Tongue (tissue), 2 donors: ENCODE data around the gene GAS5. TPM values are rescaled to one million over a fixed set of nuclear protein-coding genes. Genes with fewer than 3 reads are reported as not detected.
A peak's percentile ranks its signal among the peaks of the same experiment; 100 is the strongest.
"Not testable (repeated sequence)": the region's sequence is repeated elsewhere in the genome, so short reads cannot be mapped to it uniquely, and the experiment has no call there.

Source experiments
- DNase-seq: peaks from one replicate; pipeline ENCODE4 v3.0.0-alpha.2; 2015
- total RNA-seq: library from RNA; depleted of rRNA; stranded (reverse); fragments of >200 nt; gene quantifications from one replicate; pipeline ENCODE4 v1.2.3, GENCODE V29; 2014

Gene GAS5
- total RNA-seq, 1 donor from 2014 or later, result 295 TPM

GRCh38 chr1:173869021-173869359, 1.2 kb upstream of the GAS5 start:
- DNase-seq, result no peak

- DNase-seq, result peak; percentile 92
Measured at GRCh38 chr1:173868266-173869020, 654 bp upstream of the GAS5 start, which contains the start of gene ZBTB37. Gene ZBTB37 (plus strand): TSS chr1:173868380. CDS start chr1:173870226, 1,846 bp downstream.

DNA sequence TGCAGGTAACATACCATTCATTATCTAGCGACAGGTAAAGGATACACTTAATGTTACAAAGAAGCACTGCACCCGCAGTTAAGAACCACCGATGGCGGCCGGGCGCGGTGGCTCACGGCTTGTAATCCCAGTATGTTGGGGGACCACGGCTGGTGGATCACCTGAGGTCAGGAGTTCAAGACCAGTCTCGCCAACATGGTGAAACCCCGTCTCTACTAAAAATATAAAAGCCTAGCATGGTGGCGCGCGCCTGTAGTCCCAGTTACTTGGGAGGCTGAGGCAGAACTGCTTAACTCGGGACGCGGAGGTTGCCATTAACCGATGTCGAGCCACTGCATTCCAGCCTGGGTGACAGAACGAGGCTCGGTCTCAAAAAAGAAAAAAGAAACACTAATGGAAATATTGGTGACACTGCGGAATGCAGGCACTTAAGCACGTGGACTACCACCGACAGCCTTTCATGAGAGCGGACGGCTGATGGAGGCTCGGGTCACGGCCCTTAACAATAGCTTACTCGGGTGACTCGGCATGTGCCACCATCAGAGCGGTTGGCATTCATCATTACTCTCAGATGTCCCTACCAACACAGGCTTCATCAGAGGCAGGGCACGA, 542 bp downstream of the GAS5 start:
- DNase-seq, result no peak

DNA sequence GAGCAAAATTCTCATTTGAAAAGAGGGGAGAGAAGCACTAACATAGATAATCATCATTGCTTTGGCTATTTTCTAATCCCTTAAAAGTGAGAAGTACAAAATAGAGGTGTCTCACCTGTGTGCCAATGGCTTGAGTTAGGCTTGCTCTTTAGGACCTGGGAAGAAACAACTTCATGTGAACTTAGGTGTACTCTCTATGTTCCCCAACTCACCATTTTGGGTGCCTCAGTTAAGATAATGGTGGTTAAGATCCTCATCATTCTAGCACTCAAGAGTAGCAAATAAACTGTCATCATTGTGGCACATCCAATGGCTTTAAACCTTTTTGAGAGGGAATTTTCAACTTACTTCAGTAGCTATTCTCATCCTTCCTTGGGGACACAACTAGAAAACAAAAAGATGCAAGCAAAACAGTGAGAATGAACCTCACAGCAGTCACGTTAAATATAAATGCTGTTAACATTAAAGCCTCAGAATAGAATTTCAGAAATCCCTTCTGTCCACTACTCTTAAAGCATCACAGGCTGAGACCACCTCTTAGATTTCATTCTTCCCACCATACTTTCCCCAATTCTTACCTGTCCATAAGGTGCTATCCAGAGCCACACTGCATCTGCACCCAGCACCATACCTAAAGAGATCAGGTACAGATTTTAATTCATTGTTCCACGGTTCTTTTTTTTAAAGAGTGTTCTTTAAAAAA, 1.2 kb downstream of the GAS5 start:
- DNase-seq, result no peak

GRCh38 chr1:173865468-173866164, 2.2 kb downstream of the GAS5 start:
- DNase-seq, result no peak

DNA sequence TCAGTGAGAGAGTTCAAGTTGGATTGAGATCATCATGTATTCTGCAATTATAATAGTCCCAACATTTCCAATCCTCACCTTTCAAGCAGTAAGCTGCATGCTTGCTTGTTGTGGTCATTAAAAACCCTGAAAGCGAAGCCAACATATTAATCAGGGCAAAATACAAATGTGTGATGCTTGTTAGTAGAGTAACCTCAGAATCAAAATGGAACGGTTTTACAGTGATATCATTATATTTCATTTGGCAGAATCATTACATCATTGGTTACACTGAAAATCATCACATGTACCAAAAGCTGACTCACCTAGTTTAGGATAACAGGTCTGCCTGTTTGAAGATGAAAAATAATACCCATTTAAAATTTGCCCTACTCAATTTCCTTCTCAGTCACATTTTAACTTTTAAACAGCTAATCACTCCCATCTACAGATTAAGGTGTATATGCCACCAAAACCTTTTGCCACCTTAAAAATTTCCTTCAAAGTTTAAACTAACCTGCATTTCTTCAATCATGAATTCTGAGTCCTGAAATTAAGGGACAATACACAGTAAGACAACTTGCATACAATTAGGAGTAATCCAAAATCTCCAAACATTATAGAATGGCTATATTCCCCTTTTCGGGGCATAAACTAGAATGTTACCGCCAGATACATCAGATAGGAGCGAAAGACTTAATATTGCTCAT, 3.5 kb downstream of the GAS5 start:
- no peak for DNase-seq

DNA sequence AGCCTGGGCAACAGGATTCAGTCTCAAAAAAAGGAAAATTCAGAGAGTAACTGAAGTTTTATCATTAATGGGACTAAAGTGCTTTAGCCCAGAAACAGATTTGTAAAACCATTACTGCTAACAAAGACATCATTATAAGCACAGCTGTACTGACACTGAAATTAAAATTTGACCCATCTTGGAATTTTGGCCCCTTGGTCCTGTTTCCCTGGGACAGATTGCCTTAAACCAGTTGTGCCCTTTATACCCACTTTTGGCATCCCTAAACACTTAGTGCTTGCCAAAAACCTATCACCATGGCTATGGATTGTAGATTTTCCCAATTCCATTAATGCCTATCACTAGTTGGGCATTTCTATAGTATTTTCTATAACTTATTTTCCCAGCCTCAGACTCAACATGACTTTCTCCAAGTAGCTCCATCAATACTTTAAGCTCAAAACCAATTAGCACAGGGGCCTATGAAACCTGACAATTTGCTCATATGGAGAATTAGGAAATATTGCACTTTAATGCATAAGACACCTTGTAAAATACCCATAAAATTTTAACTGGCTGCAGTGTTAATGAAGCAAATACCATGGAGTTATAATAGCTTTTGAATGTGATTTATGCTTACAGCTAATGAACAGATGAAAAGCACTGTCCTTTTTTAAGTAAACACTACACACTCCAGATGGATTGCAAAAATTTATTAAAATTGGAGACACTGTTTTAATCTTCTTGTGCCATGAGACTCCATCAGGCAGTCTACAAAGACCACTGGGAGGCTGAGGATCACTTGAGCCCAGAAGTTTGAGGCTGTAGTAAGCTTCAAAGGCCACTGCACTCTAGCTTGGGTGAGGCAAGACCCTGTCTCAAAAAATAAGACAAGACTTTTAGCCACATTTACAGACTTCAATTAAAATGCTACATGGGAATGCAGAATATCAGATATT, 4.3 kb downstream of the GAS5 start:
- DNase-seq, result no peak

DNA sequence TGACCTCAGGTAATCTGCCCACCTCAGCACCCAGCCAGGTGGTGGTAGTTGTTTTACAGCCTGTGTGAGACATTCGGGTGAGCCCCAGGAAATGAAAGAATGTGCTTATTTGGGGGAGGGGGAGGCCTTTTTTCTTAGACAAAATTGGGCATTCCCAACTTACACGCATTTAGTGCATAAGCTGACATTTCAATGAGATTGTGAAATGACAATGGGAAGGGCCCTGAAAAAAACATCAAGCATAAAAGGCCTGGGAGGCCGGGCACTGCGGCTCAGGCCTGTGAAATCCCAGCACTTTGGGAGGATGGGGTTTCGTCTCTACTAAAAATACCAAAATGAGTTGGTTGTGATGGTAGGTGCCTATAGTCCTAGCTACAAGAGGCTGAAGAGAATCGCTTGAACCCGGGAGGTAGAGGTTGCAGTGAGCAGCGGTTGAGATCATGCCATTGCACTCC, 5.0 kb downstream of the GAS5 start:
- DNase-seq, result no peak

DNA sequence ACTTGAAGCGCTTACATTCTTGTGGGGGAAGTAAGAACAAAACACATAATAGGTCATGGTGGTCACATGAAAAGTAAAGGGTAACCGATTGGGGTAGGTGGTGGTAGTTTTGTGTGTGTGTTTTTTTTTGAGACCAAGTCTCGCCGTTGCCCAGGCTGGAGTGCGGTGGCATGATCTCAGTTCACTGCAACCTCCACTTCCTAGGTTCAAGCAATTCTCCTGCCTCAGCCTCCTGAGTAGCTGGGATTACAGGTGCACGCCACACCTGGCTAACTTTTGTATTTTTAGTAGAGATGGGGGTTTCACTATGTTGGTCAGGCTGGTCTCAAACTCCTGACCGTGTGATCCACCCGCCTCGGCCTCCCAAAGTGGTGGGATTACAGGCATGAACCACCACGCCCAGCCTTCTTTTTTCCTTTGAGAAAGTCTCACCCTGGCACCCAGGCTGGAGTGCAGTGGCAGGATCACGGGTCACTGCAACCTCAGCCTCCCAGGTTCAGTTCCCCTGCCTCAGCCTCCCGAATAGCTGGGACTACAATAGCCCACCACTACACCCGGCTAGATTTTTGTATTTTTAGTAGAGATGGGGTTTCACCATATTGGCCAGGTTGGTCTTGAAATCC, 5.5 kb downstream of the GAS5 start:
- DNase-seq, result not testable (repeated sequence)

GRCh38 chr1:173861731-173862145, 6.1 kb downstream of the GAS5 start:
- DNase-seq, result no peak

GRCh38 chr1:173860065-173860464, 7.7 kb downstream of the GAS5 start:
- no peak for DNase-seq

- DNase-seq, result not testable (repeated sequence)
Measured at GRCh38 chr1:173859547-173859946, 8.2 kb downstream of the GAS5 start.

DNA sequence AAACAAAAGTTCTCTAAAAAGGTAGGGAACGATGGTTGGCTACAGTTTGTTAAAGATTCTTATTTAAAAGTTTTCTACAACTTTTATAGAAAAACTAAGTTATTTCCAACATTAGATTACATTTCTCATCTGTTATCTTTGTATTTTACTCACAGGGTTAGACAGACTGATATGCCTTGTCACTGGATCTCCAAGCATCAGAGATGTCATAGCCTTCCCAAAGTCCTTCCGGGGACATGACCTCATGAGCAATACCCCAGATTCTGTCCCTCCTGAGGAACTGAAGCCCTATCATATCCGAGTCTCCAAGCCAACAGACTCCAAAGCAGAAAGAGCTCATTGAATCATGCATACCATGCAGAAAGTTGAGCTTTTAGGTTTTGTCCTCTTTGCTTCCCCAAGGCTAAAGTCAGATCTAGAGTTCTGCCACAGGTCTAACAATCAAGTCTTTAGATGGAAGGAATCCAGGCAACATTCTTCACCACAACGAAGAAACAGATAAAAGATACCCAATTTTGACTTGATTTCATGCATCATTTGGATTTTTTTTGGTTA, 10.3 kb downstream of the GAS5 start:
- no peak for DNase-seq

DNA sequence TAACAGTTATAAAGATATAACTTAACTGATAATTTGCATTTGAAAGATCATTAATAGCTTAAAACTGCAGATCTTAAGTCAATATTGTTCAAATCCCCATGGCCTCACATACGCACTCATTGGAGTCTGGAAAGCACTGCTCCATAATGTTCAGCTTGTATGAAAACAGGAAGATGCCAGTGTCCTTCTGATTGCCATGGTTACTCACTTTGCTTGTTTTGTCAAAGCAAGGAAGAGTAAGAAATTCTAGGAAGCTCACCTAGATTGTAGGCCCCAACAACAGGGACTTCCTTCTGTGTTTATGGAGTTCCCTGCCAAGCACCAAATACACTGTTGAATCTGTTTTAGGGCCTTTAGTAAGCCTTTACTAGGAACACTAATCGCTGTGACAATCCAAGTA, 10.9 kb downstream of the GAS5 start:
- no peak for DNase-seq

- DNase-seq, result no peak
Measured at GRCh38 chr1:173856014-173856413, 11.8 kb downstream of the GAS5 start.

GRCh38 chr1:173853074-173853473, 14.7 kb downstream of the GAS5 start:
- no peak for DNase-seq

DNA sequence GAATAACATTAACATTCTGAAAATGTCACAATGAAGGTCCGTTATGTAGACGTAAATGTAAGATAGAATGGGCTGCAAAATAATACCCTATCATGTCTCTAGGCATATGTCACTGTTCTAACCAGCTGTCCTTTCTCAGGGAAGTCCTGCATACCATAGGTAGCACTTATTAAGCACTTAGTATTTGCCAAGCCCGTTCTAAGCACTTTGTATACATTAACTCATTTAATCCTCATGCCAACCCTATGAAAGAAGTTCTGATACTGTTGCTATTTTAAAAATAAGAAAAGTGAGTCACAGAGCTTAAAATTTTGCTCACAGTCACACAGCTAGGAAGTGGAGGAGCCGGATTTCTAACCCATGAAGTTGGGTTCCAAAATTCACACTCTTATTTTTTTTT, 15.7 kb downstream of the GAS5 start:
- no peak for DNase-seq

DNA sequence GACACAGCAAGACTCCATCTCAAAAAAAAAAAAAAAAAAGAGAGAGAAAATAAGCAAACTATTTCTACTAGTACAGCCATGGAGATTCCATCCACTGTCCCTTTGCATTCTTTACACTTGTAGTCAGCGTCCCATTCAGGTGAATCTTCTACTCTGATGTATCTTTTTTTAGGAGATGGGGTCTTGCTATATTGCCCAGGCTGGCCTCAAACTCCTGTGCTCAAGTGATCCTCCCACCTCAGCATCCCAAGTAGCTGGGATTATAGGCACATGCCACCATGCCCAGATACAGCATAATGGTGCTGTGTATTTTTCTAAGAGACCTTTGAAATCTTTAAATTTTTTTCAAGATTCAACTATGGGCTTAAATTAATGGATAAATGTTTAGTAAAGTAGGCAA, 35.0 kb downstream of the GAS5 start:
- no peak for DNase-seq

DNA sequence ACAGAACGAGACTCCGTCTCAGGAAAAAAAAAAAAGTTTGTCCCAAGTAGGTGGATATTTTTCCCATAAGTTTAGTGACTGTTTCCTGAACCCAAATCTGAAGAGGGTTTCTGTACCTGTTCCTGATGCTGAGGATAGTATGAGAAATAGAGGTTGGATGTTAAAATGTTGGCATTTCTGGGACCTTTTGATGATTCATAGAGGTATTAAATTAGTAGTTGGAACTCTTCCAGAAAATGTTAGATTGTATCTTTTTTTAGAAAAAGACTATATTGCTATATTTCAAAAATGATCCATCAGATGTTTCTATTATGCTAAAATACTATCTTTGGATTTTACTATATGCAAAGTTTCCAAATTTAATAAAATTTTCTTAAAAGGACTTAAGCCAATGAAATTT, 40.2 kb downstream of the GAS5 start:
- no peak for DNase-seq
